NT2/D1 (cell line): Measurements from ENCODE around the gene CIB2.
"Not testable (repeated sequence)": the region's sequence is repeated elsewhere in the genome, so short reads cannot be mapped to it uniquely, and the experiment has no call there.

Experiments used
- YY1 ChIP-seq: IDR thresholded peaks from 2 replicates; pipeline ENCODE4 v1.6.1; 2011; ENCODE audit not compliant: insufficient read length, insufficient read depth
- ZNF274 ChIP-seq: IDR thresholded peaks from 2 replicates; pipeline ENCODE4 v1.6.1; 2011; ENCODE audit warnings: mild to moderate bottlenecking, low read depth, low read length

DNA sequence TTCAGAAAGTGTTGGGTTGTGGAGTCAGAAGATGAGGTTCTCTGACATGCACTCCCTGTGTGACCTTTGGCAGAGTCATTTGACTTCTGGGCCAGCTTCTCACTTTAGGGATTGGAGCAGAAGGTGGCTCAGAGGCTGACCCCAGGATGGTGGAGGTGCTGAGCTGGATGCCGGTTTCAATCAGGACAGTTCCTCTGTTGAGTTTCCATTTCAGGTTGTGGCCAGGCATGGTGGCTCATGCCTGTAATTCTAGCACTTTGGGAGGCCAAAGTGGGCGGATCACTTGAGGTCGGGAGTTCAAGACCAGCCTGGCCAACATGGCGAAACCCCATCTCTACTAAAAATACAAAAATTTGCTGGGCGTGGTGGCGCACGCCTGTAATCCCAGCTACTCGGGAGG lies 19.8 kb upstream of the CIB2 start:
- TF ChIP-seq YY1, ZNF274: not testable (repeated sequence)
